ENCODE measurements around the gene SLC17A4. TPM values are rescaled to one million over a fixed set of nuclear protein-coding genes. Genes with fewer than 3 reads are reported as not detected.
"Not testable (repeated sequence)": the region's sequence is repeated elsewhere in the genome, so short reads cannot be mapped to it uniquely, and the experiment has no call there.

SLC17A4 gene
- total RNA-seq, 4 donors from 2014 or later: 7.4 to 92.9 (median 70.2) TPM

- no peak for DNase-seq
These were observed 8.7 kb upstream of the SLC17A4 start for GRCh38 chr6:25745836-25746235.

GRCh38 chr6:25746968-25747367, 7.6 kb upstream of the SLC17A4 start:
- peaks cover 0 to 18% (median 4%) of the 10 kb centered on the region in 4 donors for H3K4me1 ChIP-seq
- no peaks in the 10 kb centered on the region for H3K9me3 ChIP-seq
- TF ChIP-seq CTCF (IDR thresholded peaks at IDR 0.05): peak in 4 of 6 experiments; percentile 10 to 73 (median 66)
- no peak for TF ChIP-seq POLR2A (IDR thresholded peaks at IDR 0.05)
- H3K27me3 ChIP-seq: no peaks in the 10 kb centered on the region
- H3K4me3 ChIP-seq: no peak overlapping the region
- peak overlapping the region in 1 of 4 donors; percentile 5 for H3K27ac ChIP-seq
- H3K36me3 ChIP-seq: no peaks in the 10 kb centered on the region
- peak in 1 of 3 donors; percentile 54 for DNase-seq

More at GRCh38 chr6:25745836-25746235, 8.7 kb upstream of the SLC17A4 start:
- TF ChIP-seq CTCF (IDR thresholded peaks at IDR 0.05): no peak
- no peak for TF ChIP-seq POLR2A (IDR thresholded peaks at IDR 0.05)
- Histone ChIP-seq H3K27me3 (no peaks in the 10 kb centered on the region), H3K9me3 (no peaks in the 10 kb centered on the region), H3K36me3 (no peaks in the 10 kb centered on the region), H3K4me1 (peaks cover 0 to 18% (median 4%) of the 10 kb centered on the region in 4 donors), H3K4me3 (no peak overlapping the region), H3K27ac (no peak overlapping the region)

GRCh38 chr6:25747477-25747876, 7.1 kb upstream of the SLC17A4 start:
- no peak for DNase-seq
- no peaks in the 10 kb centered on the region for H3K27me3 ChIP-seq
- peaks cover 0 to 18% (median 4%) of the 10 kb centered on the region in 4 donors for H3K4me1 ChIP-seq
- H3K36me3 ChIP-seq: no peaks in the 10 kb centered on the region
- no peaks in the 10 kb centered on the region for H3K9me3 ChIP-seq
- peak overlapping the region in 1 of 4 donors; percentile 5 for H3K27ac ChIP-seq
- no peak overlapping the region for H3K4me3 ChIP-seq
- TF ChIP-seq POLR2A (IDR thresholded peaks at IDR 0.05) (no peak), CTCF (IDR thresholded peaks at IDR 0.05) (no peak)

GRCh38 chr6:25748049-25748448, 6.5 kb upstream of the SLC17A4 start:
- no peak for DNase-seq
- Histone ChIP-seq H3K27ac (no peak overlapping the region), H3K4me1 (peaks cover 0 to 18% (median 4%) of the 10 kb centered on the region in 4 donors), H3K27me3 (no peaks in the 10 kb centered on the region), H3K4me3 (no peak overlapping the region), H3K36me3 (no peaks in the 10 kb centered on the region), H3K9me3 (no peaks in the 10 kb centered on the region)
- TF ChIP-seq POLR2A (IDR thresholded peaks at IDR 0.05) (no peak), CTCF (IDR thresholded peaks at IDR 0.05) (no peak)

- H3K4me1 ChIP-seq: peaks cover 0 to 20% (median 4%) of the 10 kb centered on the region in 4 donors
- not testable (repeated sequence) for H3K9me3 ChIP-seq, H3K36me3 ChIP-seq, H3K4me3 ChIP-seq, H3K27ac ChIP-seq, H3K27me3 ChIP-seq, DNase-seq
These were observed 5.7 kb upstream of the SLC17A4 start for GRCh38 chr6:25748601-25749517.

GRCh38 chr6:25749837-25750236, 4.7 kb upstream of the SLC17A4 start:
- H3K4me3 ChIP-seq: no peak overlapping the region
- peak overlapping the region in 1 of 4 donors; percentile 56 for H3K27ac ChIP-seq
- H3K36me3 ChIP-seq: no peaks in the 10 kb centered on the region
- no peak for TF ChIP-seq CTCF (IDR thresholded peaks at IDR 0.05)
- TF ChIP-seq POLR2A (IDR thresholded peaks at IDR 0.05): no peak
- H3K27me3 ChIP-seq: no peaks in the 10 kb centered on the region
- H3K4me1 ChIP-seq: peaks cover 0 to 22% (median 4%) of the 10 kb centered on the region in 4 donors
- no peak for DNase-seq
- H3K9me3 ChIP-seq: no peaks in the 10 kb centered on the region

Data from Peyer's patch (tissue), 4 donors.